HepG2 (cell line): Measurements from ENCODE around the gene IFT52. TPM values are rescaled to one million over a fixed set of nuclear protein-coding genes. Genes with fewer than 3 reads are reported as not detected.

Experiments
- BCL3 ChIP-seq: sonication (generic); formaldehyde crosslinking; IDR thresholded peaks from 2 replicates; pipeline ENCODE4 v1.5.1; 2020; ENCODE audit warnings: mild to moderate bottlenecking, missing genetic modification reagents, moderate library complexity
- ETS1 ChIP-seq: sonication (generic); formaldehyde crosslinking; IDR thresholded peaks from 2 replicates; pipeline ENCODE4 v1.4.0; 2020; ENCODE audit warnings: missing genetic modification reagents
- FOSL2 ChIP-seq: sonication (generic); formaldehyde crosslinking; IDR thresholded peaks from 2 replicates; pipeline ENCODE4 v1.4.0; 2020; ENCODE audit warnings: missing genetic modification reagents
- HIC2 ChIP-seq: sonication (generic); formaldehyde crosslinking; IDR thresholded peaks from 2 replicates; pipeline ENCODE4 v1.9.0; 2022; ENCODE audit warnings: low read depth, missing genetic modification reagents
- HMG20B ChIP-seq: conservative IDR thresholded peaks from 2 replicates; pipeline ENCODE4 v1.6.1; 2016; ENCODE audit warnings: missing genetic modification reagents, missing compliant biosample characterization
- HMGXB4 ChIP-seq, 2 experiments: sonication (generic) in 1 of 2; formaldehyde crosslinking in 1 of 2; IDR thresholded peaks; 2 replicates each; pipeline versions ENCODE4 v1.4.0 to v1.6.1; 2018 to 2020; ENCODE audit warnings: missing genetic modification reagents in 2 of 2, borderline replicate concordance in 1 of 2, low read depth in 1 of 2, mild to moderate bottlenecking in 1 of 2, missing biosample characterization in 1 of 2
- MIER3 ChIP-seq: IDR thresholded peaks from 2 replicates; pipeline ENCODE4 v1.6.1; 2016; ENCODE audit warnings: missing compliant biosample characterization, borderline replicate concordance
- MXD3 ChIP-seq: IDR thresholded peaks from 2 replicates; pipeline ENCODE4 v1.6.1; 2016; ENCODE audit warnings: mild to moderate bottlenecking, missing biosample characterization, missing genetic modification reagents
- NFE2 ChIP-seq: sonication (generic); formaldehyde crosslinking; IDR thresholded peaks from 2 replicates; pipeline ENCODE4 v1.4.0; 2020; ENCODE audit warnings: missing genetic modification reagents
- RFXAP ChIP-seq: sonication (generic); formaldehyde crosslinking; IDR thresholded peaks from 2 replicates; pipeline ENCODE4 v1.4.0; 2020; ENCODE audit warnings: missing genetic modification reagents, borderline replicate concordance
- ZBTB43 ChIP-seq: sonication (generic); formaldehyde crosslinking; conservative IDR thresholded peaks from 2 replicates; pipeline ENCODE4 v1.4.0; 2020; ENCODE audit warnings: missing genetic modification reagents
- ZFP1 ChIP-seq: IDR thresholded peaks from 2 replicates; pipeline ENCODE4 v1.6.1; 2016
- ZNF546 ChIP-seq: sonication (generic); formaldehyde crosslinking; conservative IDR thresholded peaks from 2 replicates; pipeline ENCODE4 v1.8.1; 2023; ENCODE audit warnings: mild to moderate bottlenecking, missing genetic modification reagents
- ZNF547 ChIP-seq: sonication (generic); formaldehyde crosslinking; IDR thresholded peaks from 2 replicates; pipeline ENCODE4 v1.5.1; 2020; ENCODE audit warnings: mild to moderate bottlenecking, missing genetic modification reagents
- ZNF550 ChIP-seq: sonication (generic); formaldehyde crosslinking; IDR thresholded peaks from 2 replicates; pipeline ENCODE4 v1.4.0; 2020; ENCODE audit warnings: mild to moderate bottlenecking, missing genetic modification reagents, borderline replicate concordance
- ZNF737 ChIP-seq: sonication (generic); formaldehyde crosslinking; IDR thresholded peaks from 2 replicates; pipeline ENCODE4 v1.5.0; 2020; ENCODE audit warnings: missing genetic modification reagents, mild to moderate bottlenecking, borderline replicate concordance
- ZNF770 ChIP-seq: sonication (generic); formaldehyde crosslinking; IDR thresholded peaks from 2 replicates; pipeline ENCODE4 v1.5.0; 2020; ENCODE audit warnings: mild to moderate bottlenecking, missing genetic modification reagents
- polyA plus RNA-seq, 8 experiments: library from polyadenylated mRNA; depleted of rRNA in 3 of 8; stranded (reverse) in 7 of 8; unstranded in 1 of 8; fragments of >200 nt; fragmentation: Illumina TruSeq in 4 of 8; extraction: Trizol in 4 of 8; gene quantifications; 2 replicates each; pipeline versions ENCODE4 v1.2.1 to v1.2.3, GENCODE V29; 2011 to 2016; ENCODE audit warnings: low read depth in 4 of 8, missing spikeins in 1 of 8, mixed read lengths in 1 of 8; ENCODE audit not compliant: insufficient read depth in 1 of 8
- total RNA-seq, 5 experiments: library from RNA; depleted of rRNA; stranded (reverse); fragments of >200 nt; fragmentation: Illumina TruSeq; extraction: Trizol; gene quantifications; 2 replicates each; pipeline ENCODE4 v1.2.3, GENCODE V29; 2016; ENCODE audit warnings: low read depth in 1 of 5

The IFT52 gene
- total and polyA plus RNA-seq, 2 of the 13 experiments (the other 11 are each of a cell fraction or from before 2014, with no cell fraction given) = 48.0 to 64.0 TPM

GRCh38 chr20:43590392-43591303 lies at the start of gene IFT52 (continued):
- TF ChIP-seq ZBTB43 (CRISPR knock-in tag) (peak; percentile 59; the same call in 1 of the 2 replicates), NFE2 (CRISPR knock-in tag) (no peak), ZNF770 (peak; percentile 75), ETS1 (CRISPR knock-in tag) (no peak), RFXAP (CRISPR knock-in tag) (peak; percentile 82), ZFP1 (CRISPR knock-in tag) (peak; percentile 31), ZNF547 (peak; percentile 94), MXD3 (peak; percentile 95), ZNF546 (CRISPR knock-in tag) (no peak; the same call in 1 of the 2 replicates), HMGXB4 (CRISPR knock-in tag; IDR thresholded peaks at IDR 0.05; ENCODE audit: borderline replicate concordance in 1 of 2, low read depth in 1 of 2) (peak; percentile 37 to 95; a peak in 3 of 4 replicates), HIC2 (CRISPR knock-in tag) (peak; percentile 55; the same call in 1 of the 2 replicates), HMG20B (CRISPR knock-in tag) (no peak), FOSL2 (CRISPR knock-in tag) (peak; percentile 70), MIER3 (peak; percentile 78; the same call in 1 of the 2 replicates), ZNF737 (CRISPR knock-in tag) (no peak; the same call in 1 of the 2 replicates), BCL3 (peak; percentile 94), ZNF550 (CRISPR knock-in tag) (no peak)
